Thymus (tissue), 2 donors: Measurements from ENCODE around the gene WDR1. TPM values are rescaled to one million over a fixed set of nuclear protein-coding genes. Genes with fewer than 3 reads are reported as not detected.

Experiments
- polyA plus RNA-seq: library from polyadenylated mRNA; stranded (reverse); fragments of 200-250 nt; gene quantifications from one replicate; pipeline ENCODE4 v1.2.3, GENCODE V29; 2013
- total RNA-seq: library from RNA; stranded (reverse); fragments of 120-200 nt; gene quantifications from one replicate; pipeline ENCODE4 v1.2.4, GENCODE V29; 2013
- donor health status: healthy.

The WDR1 gene
- total and polyA plus RNA-seq, 2 donors: 141 to 166 TPM

Other genes with a start within 250 kb of the WDR1 start
- gene SLC2A9, start 95.3 kb downstream of the WDR1 start, total RNA-seq: 3.5 TPM
- 8.6 TPM for gene SLC2A9, start 95.3 kb downstream of the WDR1 start, polyA plus RNA-seq